DOHH2 (cell line): Measurements from ENCODE around the gene CLIC4.

Experiments
- H3F3A ChIP-seq: fragments of 200-600 bp; sonication (generic), shearing (Covaris generic); 2 replicates; pipeline ENCODE4 v1.6.0; 2016; ENCODE audit warnings: antibody characterized with exemption, mild to moderate bottlenecking; ENCODE audit not compliant: control insufficient read depth, insufficient read depth
- H3K27ac ChIP-seq: fragments of 200-600 bp; sonication (generic); 2 replicates; pipeline ENCODE4 v1.5.1; 2014; ENCODE audit warnings: low read depth, mild to moderate bottlenecking, low read length, moderate library complexity
- H3K27me3 ChIP-seq: fragments of 200-600 bp; sonication (generic); 2 replicates; pipeline ENCODE4 v1.6.1; 2014; ENCODE audit warnings: mild to moderate bottlenecking, low read length, mixed read lengths; ENCODE audit not compliant: control insufficient read depth
- H3K36me3 ChIP-seq: fragments of 200-600 bp; sonication (generic); 2 replicates; pipeline ENCODE4 v1.6.1; 2014; ENCODE audit warnings: mild to moderate bottlenecking, low read length, moderate library complexity, mixed read lengths; ENCODE audit not compliant: control insufficient read depth
- H3K4me1 ChIP-seq: fragments of 200-600 bp; sonication (generic); 2 replicates; pipeline ENCODE4 v1.6.1; 2014; ENCODE audit warnings: mild to moderate bottlenecking, low read length, mixed read lengths; ENCODE audit not compliant: control insufficient read depth
- H3K4me2 ChIP-seq: fragments of 200-600 bp; sonication (generic); 2 replicates; pipeline ENCODE4 v1.6.0; 2014; ENCODE audit warnings: mild to moderate bottlenecking, low read length, moderate library complexity
- H3K4me3 ChIP-seq: fragments of 200-600 bp; sonication (generic); 2 replicates; pipeline ENCODE4 v1.5.1; 2014; ENCODE audit warnings: mild to moderate bottlenecking, low read length, mixed read lengths
- H3K79me2 ChIP-seq: fragments of 200-600 bp; sonication (generic); 2 replicates; pipeline ENCODE4 v1.6.1; 2014; ENCODE audit warnings: mild to moderate bottlenecking, low read length, mixed read lengths; ENCODE audit not compliant: control insufficient read depth
- H3K9me2 ChIP-seq: fragments of 200-600 bp; sonication (generic); replicated peaks from 2 replicates; pipeline ENCODE4 v1.6.1; 2014; ENCODE audit warnings: mild to moderate bottlenecking, low read length, mixed read lengths; ENCODE audit not compliant: control insufficient read depth
- H3K9me3 ChIP-seq: fragments of 200-600 bp; sonication (generic); 2 replicates; pipeline ENCODE4 v1.6.1; 2014; ENCODE audit warnings: antibody characterized with exemption, low read length, mixed read lengths; ENCODE audit not compliant: control insufficient read depth, insufficient read depth
- H4K20me1 ChIP-seq: fragments of 200-600 bp; sonication (generic); 2 replicates; pipeline ENCODE4 v1.6.0; 2014; ENCODE audit warnings: low read depth, mild to moderate bottlenecking, antibody characterized with exemption, low read length, moderate library complexity; ENCODE audit not compliant: control insufficient read depth, insufficient read depth
- CTCF ChIP-seq: fragments of 200-600 bp; sonication (generic); IDR thresholded peaks from one replicate; pipeline ENCODE4 v1.5.1; 2014; ENCODE audit warnings: antibody characterized with exemption, mild to moderate bottlenecking, low read depth, low read length; ENCODE audit not compliant: poor library complexity, severe bottlenecking
- EZH2phosphoT487 ChIP-seq: fragments of 200-600 bp; sonication (generic); IDR thresholded peaks from 2 replicates; pipeline ENCODE4 v1.6.1; 2017; ENCODE audit warnings: borderline replicate concordance, mild to moderate bottlenecking, antibody characterized with exemption, low read length, moderate library complexity, mixed read lengths

The CLIC4 gene

GRCh38 chr1:24875991-24876506 lies 130.8 kb downstream of the CLIC4 start:
- Histone ChIP-seq H3K9me2 (no peaks in the 10 kb centered on the region), H3K79me2 (no peaks in the 10 kb centered on the region), H3K27me3 (peaks cover 16% of the 10 kb centered on the region; the same call in 1 of the 2 replicates), H3K4me3 (no peak overlapping the region), H3K4me1 (peaks cover 3% of the 10 kb centered on the region), H3F3A (no peaks in the 10 kb centered on the region), H3K27ac (no peak overlapping the region), H3K9me3 (no peaks in the 10 kb centered on the region), H4K20me1 (no peaks in the 10 kb centered on the region), H3K4me2 (no peak overlapping the region), H3K36me3 (no peaks in the 10 kb centered on the region)
- no peak for TF ChIP-seq EZH2phosphoT487
- no peak for TF ChIP-seq CTCF

GRCh38 chr1:24878045-24878444 lies 132.8 kb downstream of the CLIC4 start:
- Histone ChIP-seq H3F3A (no peaks in the 10 kb centered on the region), H3K36me3 (no peaks in the 10 kb centered on the region), H3K4me3 (no peak overlapping the region), H4K20me1 (no peaks in the 10 kb centered on the region), H3K27ac (no peak overlapping the region), H3K9me2 (no peaks in the 10 kb centered on the region), H3K79me2 (no peaks in the 10 kb centered on the region), H3K9me3 (no peaks in the 10 kb centered on the region), H3K4me2 (no peak overlapping the region), H3K27me3 (peaks cover 25% of the 10 kb centered on the region; the same call in 1 of the 2 replicates), H3K4me1 (no peaks in the 10 kb centered on the region)
- TF ChIP-seq CTCF (no peak), EZH2phosphoT487 (no peak)

- no peaks in the 10 kb centered on the region for H4K20me1 ChIP-seq
- TF ChIP-seq EZH2phosphoT487 (no peak), CTCF (no peak)
- no peak overlapping the region for H3K4me2 ChIP-seq
- H3K4me3 ChIP-seq, result no peak overlapping the region
- no peaks in the 10 kb centered on the region for H3K9me3 ChIP-seq
- H3K9me2 ChIP-seq, result no peaks in the 10 kb centered on the region
- no peaks in the 10 kb centered on the region for H3F3A ChIP-seq
- H3K27ac ChIP-seq, result no peak overlapping the region
- H3K36me3 ChIP-seq, result no peaks in the 10 kb centered on the region
- no peaks in the 10 kb centered on the region for H3K79me2 ChIP-seq
- peaks cover 32% of the 10 kb centered on the region for H3K27me3 ChIP-seq
- no peaks in the 10 kb centered on the region for H3K4me1 ChIP-seq
These were observed 133.8 kb downstream of the CLIC4 start for GRCh38 chr1:24878775-24879742.
